Esophagus muscularis mucosa (tissue), 3 donors: ENCODE data around the gene ADCY4.

Experiments
- POLR2A ChIP-seq: fragments of 450-650 bp; IDR thresholded peaks from one replicate; pipeline ENCODE4 v1.6.1; 2017; ENCODE audit warnings: antibody characterized with exemption, moderate library complexity, mild to moderate bottlenecking, low read depth
- TF ChIP-seq, protein P1 (sequence below), 3 experiments: fragments of 200-600 bp in 2 of 3; fragments of 450-650 bp in 1 of 3; sonication (generic) in 2 of 3; IDR thresholded peaks; one replicate each; pipeline ENCODE4 v1.5.1; 2017 to 2019; ENCODE audit warnings: antibody characterized with exemption in 3 of 3, mild to moderate bottlenecking in 2 of 3, moderate library complexity in 1 of 3

DNA sequence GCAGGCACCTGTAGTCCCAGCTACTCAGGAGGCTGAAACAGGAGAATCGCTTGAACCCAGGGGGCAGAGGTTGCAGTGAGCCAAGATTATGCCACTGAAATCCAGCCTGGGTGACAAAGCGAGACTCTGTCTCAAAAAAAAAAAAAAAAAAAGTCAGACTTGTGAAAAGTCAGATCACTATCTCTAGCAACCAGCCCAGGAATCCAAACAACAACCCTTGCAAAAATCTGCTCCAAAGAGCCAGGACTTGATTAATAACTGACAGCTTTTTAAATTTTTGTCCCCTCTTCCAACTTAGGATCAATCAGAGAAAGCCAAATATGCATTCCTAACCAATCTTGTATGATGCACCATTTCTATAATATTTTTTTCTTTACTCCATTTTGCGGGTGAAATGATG, 25.4 kb upstream of the ADCY4 start:
- TF ChIP-seq, protein P1, sequence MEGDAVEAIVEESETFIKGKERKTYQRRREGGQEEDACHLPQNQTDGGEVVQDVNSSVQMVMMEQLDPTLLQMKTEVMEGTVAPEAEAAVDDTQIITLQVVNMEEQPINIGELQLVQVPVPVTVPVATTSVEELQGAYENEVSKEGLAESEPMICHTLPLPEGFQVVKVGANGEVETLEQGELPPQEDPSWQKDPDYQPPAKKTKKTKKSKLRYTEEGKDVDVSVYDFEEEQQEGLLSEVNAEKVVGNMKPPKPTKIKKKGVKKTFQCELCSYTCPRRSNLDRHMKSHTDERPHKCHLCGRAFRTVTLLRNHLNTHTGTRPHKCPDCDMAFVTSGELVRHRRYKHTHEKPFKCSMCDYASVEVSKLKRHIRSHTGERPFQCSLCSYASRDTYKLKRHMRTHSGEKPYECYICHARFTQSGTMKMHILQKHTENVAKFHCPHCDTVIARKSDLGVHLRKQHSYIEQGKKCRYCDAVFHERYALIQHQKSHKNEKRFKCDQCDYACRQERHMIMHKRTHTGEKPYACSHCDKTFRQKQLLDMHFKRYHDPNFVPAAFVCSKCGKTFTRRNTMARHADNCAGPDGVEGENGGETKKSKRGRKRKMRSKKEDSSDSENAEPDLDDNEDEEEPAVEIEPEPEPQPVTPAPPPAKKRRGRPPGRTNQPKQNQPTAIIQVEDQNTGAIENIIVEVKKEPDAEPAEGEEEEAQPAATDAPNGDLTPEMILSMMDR (IDR thresholded peaks at IDR 0.05): no peak
- no peak for TF ChIP-seq POLR2A
